ENCODE data around the gene EP400. TPM values are rescaled to one million over a fixed set of nuclear protein-coding genes. Genes with fewer than 3 reads are reported as not detected.

Gene EP400
- total and polyA plus RNA-seq, 2 of the 4 experiments (the other 2 are of a cell fraction): 4.3 to 11.4 TPM

DNA sequence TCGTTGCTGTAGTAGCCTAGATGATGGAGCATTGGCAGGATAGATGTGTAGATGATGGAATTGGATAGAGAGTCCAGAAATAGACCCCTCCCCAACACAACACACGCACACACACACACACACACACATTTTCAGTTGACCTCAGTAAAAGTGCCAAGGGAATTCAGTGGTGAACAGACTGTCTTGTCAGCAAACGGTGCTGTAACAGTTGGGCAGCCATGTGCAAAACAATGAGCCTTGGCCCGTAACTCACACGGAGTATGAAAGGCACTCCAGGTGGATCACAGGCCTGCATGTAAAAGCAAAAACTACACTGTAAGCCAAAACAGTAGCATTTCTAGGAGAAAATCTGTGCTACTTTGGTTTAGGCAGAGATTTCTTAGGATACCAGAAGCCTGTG is 106.6 kb downstream of the EP400 start:
- Histone ChIP-seq H2BK120ac (ENCODE audit: low read depth, low read length) (no peak overlapping the region), H4K5ac (ENCODE audit: low read depth, low read length) (no peak overlapping the region), H3K9me1 (ENCODE audit: insufficient read depth, low read length) (no peaks in the 10 kb centered on the region; the same call in 1 of the 2 replicates), H3K18ac (ENCODE audit: low read depth, low read length) (no peak overlapping the region), H3K27me3 (ENCODE audit: control insufficient read depth, insufficient read depth, low read length) (no peaks in the 10 kb centered on the region), H3K9ac (ENCODE audit: low read depth, low read length) (no peak overlapping the region), H3K56ac (ENCODE audit: extremely low read depth, insufficient read depth, low read length) (no peak overlapping the region), H2BK15ac (ENCODE audit: low read depth, low read length) (no peak overlapping the region), H3K9me3 (ENCODE audit: control insufficient read depth, insufficient read depth, low read length) (no peaks in the 10 kb centered on the region), H3K23ac (ENCODE audit: low read depth, low read length) (no peak overlapping the region), H2AK9ac (replicated peaks; ENCODE audit: low read depth, low read length, poor library complexity) (no peak overlapping the region), H4K91ac (ENCODE audit: insufficient read depth, low read depth, low read length) (no peak overlapping the region), H3K27ac (ENCODE audit: insufficient read depth, low read length) (no peak overlapping the region), H4K20me1 (ENCODE audit: insufficient read depth, low read length) (no peaks in the 10 kb centered on the region; the same call in 1 of the 2 replicates), H4K8ac (ENCODE audit: low read depth in 2 of 2, low read length in 2 of 2) (no peak overlapping the region), H3K4me3 (ENCODE audit: insufficient read depth, low read depth, low read length) (no peak overlapping the region), H3K79me1 (ENCODE audit: low read depth in 1 of 2, low read length in 2 of 2) (peaks cover 3 to 8% of the 10 kb centered on the region in 2 experiments; a peak in 1 of 4 replicates), H2BK20ac (ENCODE audit: low read depth, low read length) (no peak overlapping the region), H3K36me3 (ENCODE audit: control insufficient read depth, insufficient read depth, low read length) (peaks cover 56% of the 10 kb centered on the region), H3K4me2 (ENCODE audit: low read depth, low read length) (no peak overlapping the region), H2AFZ (replicated peaks; ENCODE audit: low read length, poor library complexity) (no peak overlapping the region), H2AK5ac (ENCODE audit: low read depth, low read length) (no peak overlapping the region), H3K14ac (replicated peaks; ENCODE audit: low read depth, low read length) (no peak overlapping the region), H3K4ac (ENCODE audit: low read depth, low read length) (no peak overlapping the region), H3K4me1 (ENCODE audit: control insufficient read depth, insufficient read depth, low read length) (no peaks in the 10 kb centered on the region), H2BK5ac (ENCODE audit: low read depth, low read length, poor library complexity, severe bottlenecking) (no peak overlapping the region)
- dilution Hi-C loops (cut with HindIII; ENCODE audit: low sequenced_read_pairs, unreplicated experiment): no loop called here
- intact Hi-C loops (cut with micrococcal nuclease): no loop called here
- in situ Hi-C loops (cut with MboI; ENCODE audit: low sequenced_read_pairs): no loop called here
- TF ChIP-seq, protein P1, sequence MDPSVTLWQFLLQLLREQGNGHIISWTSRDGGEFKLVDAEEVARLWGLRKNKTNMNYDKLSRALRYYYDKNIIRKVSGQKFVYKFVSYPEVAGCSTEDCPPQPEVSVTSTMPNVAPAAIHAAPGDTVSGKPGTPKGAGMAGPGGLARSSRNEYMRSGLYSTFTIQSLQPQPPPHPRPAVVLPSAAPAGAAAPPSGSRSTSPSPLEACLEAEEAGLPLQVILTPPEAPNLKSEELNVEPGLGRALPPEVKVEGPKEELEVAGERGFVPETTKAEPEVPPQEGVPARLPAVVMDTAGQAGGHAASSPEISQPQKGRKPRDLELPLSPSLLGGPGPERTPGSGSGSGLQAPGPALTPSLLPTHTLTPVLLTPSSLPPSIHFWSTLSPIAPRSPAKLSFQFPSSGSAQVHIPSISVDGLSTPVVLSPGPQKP (IDR thresholded peaks at IDR 0.05; ENCODE audit: borderline replicate concordance, low read depth, low read length): no peak
- ChIA-PET POLR2A (ENCODE audit: unreplicated experiment) (no interaction called here), CTCF (no interaction called here)
- no peak for DNase-seq
- BruUV-seq (replicated peaks): no TSS peak
- WGBS, 2 experiments (ENCODE audit: extremely low coverage in 2 of 2, insufficient read length in 1 of 2): 92% methylated on average over 2 of the region's 5 CpGs; no CpG with 5 or more reads in 1 of the 2 experiments
- no peak for ATAC-seq (ENCODE audit: low read depth)
